ENCODE results near the gene SLC47A1.
"Not testable (repeated sequence)": the region's sequence is repeated elsewhere in the genome, so short reads cannot be mapped to it uniquely, and the experiment has no call there.

Gene SLC47A1

GRCh38 chr17:19580566-19580920 is 46.9 kb downstream of the SLC47A1 start:
- not testable (repeated sequence) for H3K27ac Mint-ChIP-seq; DNase-seq; H3K9me3 Mint-ChIP-seq; H3K4me3 Mint-ChIP-seq; H3K4me1 Mint-ChIP-seq; ATAC-seq (replicated peaks); H3K36me3 Mint-ChIP-seq
- H3K27me3 Mint-ChIP-seq: peaks cover 30 to 67% of the 10 kb centered on the region in 2 donors

GRCh38 chr17:19582152-19582551 is 48.5 kb downstream of the SLC47A1 start:
- H3K4me1 Mint-ChIP-seq; H3K27ac Mint-ChIP-seq; H3K4me3 Mint-ChIP-seq; DNase-seq; H3K9me3 Mint-ChIP-seq; H3K36me3 Mint-ChIP-seq; ATAC-seq (replicated peaks): not testable (repeated sequence)
- H3K27me3 Mint-ChIP-seq: peaks cover 26 to 62% of the 10 kb centered on the region in 2 donors

GRCh38 chr17:19583871-19584270 is 50.2 kb downstream of the SLC47A1 start:
- Mint-ChIP-seq H3K27ac (no peak overlapping the region), H3K27me3 (peaks cover 26 to 53% of the 10 kb centered on the region in 2 donors), H3K36me3 (peaks cover 0 to 2% of the 10 kb centered on the region in 2 donors), H3K4me3 (no peak overlapping the region), H3K4me1 (peaks cover 0 to 2% of the 10 kb centered on the region in 2 donors), H3K9me3 (no peaks in the 10 kb centered on the region)
- DNase-seq: no peak
- ATAC-seq (replicated peaks): no peak

GRCh38 chr17:19590451-19590850 is 56.8 kb downstream of the SLC47A1 start:
- no peaks in the 10 kb centered on the region for H3K9me3 Mint-ChIP-seq
- H3K4me3 Mint-ChIP-seq: no peak overlapping the region
- DNase-seq (no peak), ATAC-seq (replicated peaks) (no peak)
- H3K36me3 Mint-ChIP-seq: no peaks in the 10 kb centered on the region
- H3K27ac Mint-ChIP-seq: no peak overlapping the region
- peaks cover 5 to 10% of the 10 kb centered on the region in 2 donors for H3K27me3 Mint-ChIP-seq
- no peaks in the 10 kb centered on the region for H3K4me1 Mint-ChIP-seq

GRCh38 chr17:19590912-19591551 is 57.4 kb downstream of the SLC47A1 start:
- H3K27ac Mint-ChIP-seq: no peak overlapping the region
- no peak for DNase-seq
- peaks cover 8 to 10% of the 10 kb centered on the region in 2 donors for H3K27me3 Mint-ChIP-seq
- H3K4me1 Mint-ChIP-seq: no peaks in the 10 kb centered on the region
- no peaks in the 10 kb centered on the region for H3K9me3 Mint-ChIP-seq
- no peaks in the 10 kb centered on the region for H3K36me3 Mint-ChIP-seq
- ATAC-seq (replicated peaks): no peak
- no peak overlapping the region for H3K4me3 Mint-ChIP-seq

- DNase-seq (no peak), ATAC-seq (replicated peaks) (no peak)
- H3K27me3 Mint-ChIP-seq: peaks cover 17 to 21% of the 10 kb centered on the region in 2 donors
- H3K9me3 Mint-ChIP-seq: no peaks in the 10 kb centered on the region
- H3K4me3 Mint-ChIP-seq: no peak overlapping the region
- no peak overlapping the region for H3K27ac Mint-ChIP-seq
- H3K36me3 Mint-ChIP-seq: no peaks in the 10 kb centered on the region
- no peaks in the 10 kb centered on the region for H3K4me1 Mint-ChIP-seq
Measured at GRCh38 chr17:19592316-19592715, 58.7 kb downstream of the SLC47A1 start.

- Mint-ChIP-seq H3K27ac (no peak overlapping the region), H3K27me3 (peaks cover 14 to 21% of the 10 kb centered on the region in 2 donors), H3K4me1 (no peaks in the 10 kb centered on the region), H3K36me3 (no peaks in the 10 kb centered on the region), H3K9me3 (no peaks in the 10 kb centered on the region), H3K4me3 (no peak overlapping the region)
- ATAC-seq (replicated peaks) (no peak), DNase-seq (no peak)
Measured at GRCh38 chr17:19596869-19597268, 63.2 kb downstream of the SLC47A1 start.

- no peak overlapping the region for H3K27ac Mint-ChIP-seq
- no peaks in the 10 kb centered on the region for H3K27me3 Mint-ChIP-seq
- no peaks in the 10 kb centered on the region for H3K4me1 Mint-ChIP-seq
- DNase-seq (no peak), ATAC-seq (replicated peaks) (no peak)
- H3K36me3 Mint-ChIP-seq: no peaks in the 10 kb centered on the region
- no peak overlapping the region for H3K4me3 Mint-ChIP-seq
- no peaks in the 10 kb centered on the region for H3K9me3 Mint-ChIP-seq
Measured at GRCh38 chr17:19610311-19610710, 76.7 kb downstream of the SLC47A1 start.

- Mint-ChIP-seq H3K27ac (no peak overlapping the region), H3K27me3 (no peaks in the 10 kb centered on the region), H3K4me1 (no peaks in the 10 kb centered on the region), H3K4me3 (no peak overlapping the region), H3K9me3 (no peaks in the 10 kb centered on the region), H3K36me3 (no peaks in the 10 kb centered on the region)
- ATAC-seq (replicated peaks) (peak in 1 of 2 donors; percentile 52), DNase-seq (no peak)
Measured at GRCh38 chr17:19610879-19611278, 77.2 kb downstream of the SLC47A1 start.

- Mint-ChIP-seq H3K9me3 (peaks cover 10 to 13% of the 10 kb centered on the region in 2 donors), H3K27ac (no peak overlapping the region), H3K27me3 (peaks cover 2 to 5% of the 10 kb centered on the region in 2 donors)
Measured at GRCh38 chr17:19613979-19614378, 80.3 kb downstream of the SLC47A1 start.

GRCh38 chr17:19614900-19615299 is 81.2 kb downstream of the SLC47A1 start:
- no peak overlapping the region for H3K4me3 Mint-ChIP-seq
- peaks cover 7 to 13% of the 10 kb centered on the region in 2 donors for H3K27me3 Mint-ChIP-seq
- ATAC-seq (replicated peaks) (no peak), DNase-seq (no peak)
- peaks cover 19 to 22% of the 10 kb centered on the region in 2 donors for H3K9me3 Mint-ChIP-seq
- peaks cover 10 to 15% of the 10 kb centered on the region in 2 donors for H3K36me3 Mint-ChIP-seq
- H3K27ac Mint-ChIP-seq: no peak overlapping the region
- no peaks in the 10 kb centered on the region for H3K4me1 Mint-ChIP-seq

More at GRCh38 chr17:19613979-19614378, 80.3 kb downstream of the SLC47A1 start:
- no peak for ATAC-seq (replicated peaks)
- Mint-ChIP-seq H3K36me3 (peaks cover 2 to 5% of the 10 kb centered on the region in 2 donors), H3K4me3 (no peak overlapping the region), H3K4me1 (no peaks in the 10 kb centered on the region)
- no peak for DNase-seq

- Mint-ChIP-seq H3K27ac (no peak overlapping the region), H3K36me3 (peaks cover 11 to 20% of the 10 kb centered on the region in 2 donors)
- ATAC-seq (replicated peaks): no peak
Measured at GRCh38 chr17:19618015-19618414, 84.4 kb downstream of the SLC47A1 start.

GRCh38 chr17:19619705-19620325 is 86.2 kb downstream of the SLC47A1 start:
- Mint-ChIP-seq H3K27me3 (peaks cover 18 to 20% of the 10 kb centered on the region in 2 donors), H3K4me1 (no peaks in the 10 kb centered on the region), H3K9me3 (peaks cover 21 to 28% of the 10 kb centered on the region in 2 donors), H3K36me3 (peaks cover 11 to 20% of the 10 kb centered on the region in 2 donors), H3K4me3 (no peak overlapping the region), H3K27ac (no peak overlapping the region)
- ATAC-seq (replicated peaks) (no peak), DNase-seq (no peak)

More at GRCh38 chr17:19618015-19618414, 84.4 kb downstream of the SLC47A1 start:
- Mint-ChIP-seq H3K27me3 (peaks cover 7 to 14% of the 10 kb centered on the region in 2 donors), H3K9me3 (peaks cover 21 to 28% of the 10 kb centered on the region in 2 donors), H3K4me1 (no peaks in the 10 kb centered on the region), H3K4me3 (no peak overlapping the region)
- DNase-seq: no peak

GRCh38 chr17:19621697-19622096 is 88.0 kb downstream of the SLC47A1 start:
- DNase-seq (no peak), ATAC-seq (replicated peaks) (no peak)
- peaks cover 21 to 27% of the 10 kb centered on the region in 2 donors for H3K9me3 Mint-ChIP-seq
- no peaks in the 10 kb centered on the region for H3K4me1 Mint-ChIP-seq
- H3K27me3 Mint-ChIP-seq: peaks cover 19 to 23% of the 10 kb centered on the region in 2 donors
- H3K4me3 Mint-ChIP-seq: no peak overlapping the region
- peaks cover 11 to 19% of the 10 kb centered on the region in 2 donors for H3K36me3 Mint-ChIP-seq
- H3K27ac Mint-ChIP-seq: no peak overlapping the region

- Mint-ChIP-seq H3K4me1 (no peaks in the 10 kb centered on the region), H3K9me3 (no peaks in the 10 kb centered on the region), H3K36me3 (no peaks in the 10 kb centered on the region), H3K27me3 (peaks cover 6 to 29% of the 10 kb centered on the region in 2 donors), H3K4me3 (no peak overlapping the region), H3K27ac (no peak overlapping the region)
- ATAC-seq (replicated peaks): no peak
- DNase-seq: no peak
Measured at GRCh38 chr17:19626079-19626478, 92.4 kb downstream of the SLC47A1 start.

All from stimulated activated naive B cell treated with anti-CD40 and anti-IgM and Interleukin-4, amounts not matched to agents 10 μg/mL and 1 μg/mL and 100 μg/mL, for 72 hours (primary cell).